GM12891 (cell line): Measurements from ENCODE around the gene GLIPR2.

Experiments used
- PAX5 ChIP-seq: IDR thresholded peaks from 2 replicates; pipeline ENCODE4 v1.6.1; 2011; ENCODE audit warnings: low read length, moderate library complexity, mild to moderate bottlenecking; ENCODE audit not compliant: insufficient read depth, severe bottlenecking
- POLR2A ChIP-seq: IDR thresholded peaks from 2 replicates; pipeline ENCODE4 v1.6.1; 2011; ENCODE audit warnings: low read depth, low read length, control low read depth
- POLR2AphosphoS5 ChIP-seq: IDR thresholded peaks from 2 replicates; pipeline ENCODE4 v1.6.1; 2011; ENCODE audit warnings: low read depth, low read length, control low read depth
- SPI1 ChIP-seq: IDR thresholded peaks from 2 replicates; pipeline ENCODE4 v1.6.1; 2011; ENCODE audit warnings: low read depth, low read length, control low read depth
- TAF1 ChIP-seq: IDR thresholded peaks from 2 replicates; pipeline ENCODE4 v1.6.1; 2011; ENCODE audit warnings: low read depth, low read length, control low read depth

- TF ChIP-seq TAF1 (no peak), POLR2AphosphoS5 (no peak), POLR2A (no peak), SPI1 (no peak), PAX5 (no peak)
Measured at GRCh38 chr9:36091026-36091953, 45.2 kb upstream of the GLIPR2 start.
